Erythroblast (primary cell): ENCODE data around the gene MRPS22.

ENCODE experiments used
- GATA1 ChIP-seq: IDR thresholded peaks from 2 replicates; pipeline ENCODE4 v1.6.1; 2011; ENCODE audit warnings: low read depth, mild to moderate bottlenecking, control low read depth, low read length, moderate library complexity
- POLR2A ChIP-seq: IDR thresholded peaks from 2 replicates; pipeline ENCODE4 v1.6.1; 2011; ENCODE audit warnings: mild to moderate bottlenecking, low read length

DNA sequence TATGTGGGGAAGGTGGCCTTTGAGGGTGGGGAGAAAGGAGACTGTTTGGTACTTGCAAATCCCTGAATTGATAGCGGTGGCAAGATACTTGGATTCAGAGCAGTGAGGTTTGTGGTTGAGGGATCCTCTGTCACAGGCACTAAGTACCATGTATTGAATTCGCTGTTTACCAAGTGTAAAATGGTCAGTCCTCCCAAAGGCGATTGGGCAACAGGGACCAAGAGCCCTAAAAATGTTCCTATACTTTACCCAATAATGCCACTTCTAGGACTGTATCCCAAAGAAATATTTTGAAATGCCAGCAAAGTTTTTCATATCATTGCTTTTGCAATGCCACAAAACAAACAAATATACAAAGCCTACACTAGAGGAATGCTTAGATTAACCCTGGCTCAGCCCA is 43.4 kb upstream of the MRPS22 start:
- TF ChIP-seq POLR2A (no peak), GATA1 (no peak)
